ENCODE data around the gene IMPA2.
A peak's percentile ranks its signal among the peaks of the same experiment; 100 is the strongest.

The IMPA2 gene

DNA sequence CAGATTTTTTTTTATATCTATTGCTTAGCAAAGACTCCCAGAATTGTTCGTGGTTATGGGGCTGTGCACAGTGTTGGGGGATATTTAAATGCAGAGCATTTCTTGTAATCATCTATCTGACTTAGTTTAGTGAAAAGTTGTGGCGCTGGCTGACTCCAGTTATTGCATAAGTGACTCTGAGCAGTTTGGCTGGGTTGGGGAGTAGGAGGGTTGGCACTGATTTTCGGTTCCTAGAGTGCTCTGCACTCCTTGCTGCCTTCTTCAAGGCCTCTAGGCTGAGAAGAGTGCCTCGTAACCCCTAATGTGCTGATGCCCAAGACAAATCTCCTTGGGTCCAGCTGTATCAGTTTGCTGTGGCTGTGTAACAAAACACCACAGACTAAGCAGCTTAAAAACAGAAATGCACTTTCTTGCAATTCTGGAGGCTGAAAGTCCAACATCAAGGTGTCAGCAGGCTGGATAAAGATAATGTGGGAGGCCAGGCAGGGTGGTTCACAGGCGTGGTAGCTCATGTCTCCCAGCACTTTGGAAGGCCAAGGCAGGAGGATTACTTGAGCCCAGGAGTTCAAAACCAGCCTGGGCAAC lies 6.5 kb upstream of the IMPA2 start:
- no peak for TF ChIP-seq Cebpa-rat (IDR thresholded peaks at IDR 0.05)
- Histone ChIP-seq H3K36me3 (no peaks in the 10 kb centered on the region), H4K20me1 (no peaks in the 10 kb centered on the region), H3K27me3 (no peaks in the 10 kb centered on the region), H3K4me2 (peak overlapping the region in 2 of 11 experiments; percentile 6 to 52; a peak in 1 of 22 replicates), H3K4me3 (no peak overlapping the region), H3K4me1 (peaks cover 6 to 55% (median 22%) of the 10 kb centered on the region in 10 experiments), H3K9ac (no peak overlapping the region), H3K9me3 (replicated peaks in 1 of 11) (peaks cover 0 to 10% (median 0%) of the 10 kb centered on the region in 11 experiments; a peak in 1 of 22 replicates), H3K27ac (no peak overlapping the region)

DNA sequence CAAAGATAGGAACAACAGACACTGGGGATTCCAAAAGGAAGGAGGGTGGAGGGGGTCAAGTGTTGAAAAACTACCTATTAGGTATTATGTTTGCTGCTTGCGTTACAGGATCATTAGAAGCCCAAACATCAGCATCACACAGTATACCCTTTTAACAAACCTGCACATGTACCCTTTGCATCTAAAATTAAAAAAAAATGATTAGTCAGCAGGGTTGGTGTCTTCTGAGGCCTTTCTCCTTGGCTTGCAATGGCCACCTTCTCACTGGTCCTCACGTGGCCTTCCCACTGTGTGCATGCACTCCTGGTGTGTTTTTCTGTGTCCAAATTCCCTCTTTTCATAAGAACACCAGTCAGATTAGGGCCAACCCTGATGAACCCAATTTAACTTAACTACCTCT lies 5.6 kb upstream of the IMPA2 start:
- Histone ChIP-seq H3K27me3 (no peaks in the 10 kb centered on the region), H3K9me3 (replicated peaks in 1 of 11) (peaks cover 0 to 10% (median 0%) of the 10 kb centered on the region in 11 experiments; a peak in 1 of 22 replicates), H3K9ac (no peak overlapping the region), H3K36me3 (no peaks in the 10 kb centered on the region), H4K20me1 (no peaks in the 10 kb centered on the region), H3K27ac (no peak overlapping the region), H3K4me3 (no peak overlapping the region), H3K4me1 (peaks cover 11 to 60% (median 26%) of the 10 kb centered on the region in 10 experiments), H3K4me2 (no peak overlapping the region)
- no peak for TF ChIP-seq Cebpa-rat (IDR thresholded peaks at IDR 0.05)

DNA sequence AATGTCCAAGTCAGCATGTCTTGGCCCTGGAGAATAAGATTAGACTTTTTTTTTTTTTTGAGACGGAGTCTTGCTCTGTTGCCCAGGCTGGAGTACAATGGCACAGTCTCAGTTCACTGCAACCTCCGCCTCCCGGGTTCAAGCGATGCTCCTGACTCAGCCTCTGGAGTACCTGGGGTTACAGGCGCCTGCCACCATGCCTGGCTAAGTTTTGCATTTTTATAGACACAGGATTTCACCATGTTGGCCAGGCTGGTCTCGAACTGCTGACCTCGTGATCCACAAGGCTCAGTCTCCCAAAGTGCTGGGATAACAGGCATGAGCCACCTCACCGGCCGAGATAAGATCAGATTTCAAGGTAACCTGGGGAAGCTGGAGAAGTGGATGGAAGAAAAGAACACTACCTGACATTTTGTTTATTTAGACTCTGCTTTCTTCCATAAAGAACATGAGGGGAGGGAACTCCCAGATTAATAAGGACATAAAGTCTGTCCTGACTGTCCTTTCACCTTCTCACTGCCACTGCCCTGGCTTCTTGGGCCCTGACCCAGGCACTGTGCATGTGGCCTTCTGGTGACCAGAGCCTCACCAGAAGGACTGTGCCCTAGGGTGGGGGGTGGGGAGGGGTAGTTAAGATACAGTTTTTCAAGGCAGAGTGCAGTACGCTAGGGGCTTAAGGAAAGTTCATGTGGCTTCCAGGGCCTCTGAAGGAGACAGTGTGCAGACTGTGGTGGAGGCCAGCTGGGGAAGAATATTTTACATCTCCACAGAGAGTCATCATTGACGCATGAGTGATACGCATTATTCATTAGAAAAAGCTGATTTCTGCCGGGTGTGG lies 4.8 kb upstream of the IMPA2 start:
- Histone ChIP-seq H3K4me1 (peaks cover 11 to 60% (median 26%) of the 10 kb centered on the region in 10 experiments), H3K4me2 (no peak overlapping the region), H3K36me3 (no peaks in the 10 kb centered on the region), H3K27me3 (no peaks in the 10 kb centered on the region), H3K9me3 (replicated peaks in 1 of 11) (peaks cover 0 to 10% (median 0%) of the 10 kb centered on the region in 11 experiments; a peak in 1 of 22 replicates), H3K4me3 (no peak overlapping the region), H4K20me1 (no peaks in the 10 kb centered on the region), H3K27ac (0 out of 22 replicates have a peak overlapping the region, but pooled peaks of 1 of the 11 experiments have one; percentile 25), H3K9ac (no peak overlapping the region)
- no peak for TF ChIP-seq Cebpa-rat (IDR thresholded peaks at IDR 0.05)

DNA sequence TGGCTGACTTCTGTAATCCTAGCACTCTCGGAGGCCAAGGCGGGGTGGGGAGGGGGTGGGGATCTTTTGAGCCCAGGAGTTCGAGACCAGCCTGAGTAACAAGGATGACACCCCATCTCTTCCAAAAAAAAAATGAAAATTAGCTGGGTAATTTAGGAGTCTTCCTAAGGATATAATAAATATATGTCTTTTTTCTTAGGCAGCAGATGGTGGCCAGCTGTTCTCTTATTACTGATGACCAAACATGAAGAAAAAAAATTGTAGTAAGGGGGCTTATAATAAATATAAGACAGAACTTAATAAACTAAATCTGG lies 4.2 kb upstream of the IMPA2 start:
- no peak overlapping the region for H3K9ac ChIP-seq
- peaks cover 11 to 60% (median 28%) of the 10 kb centered on the region in 10 experiments for H3K4me1 ChIP-seq
- TF ChIP-seq Cebpa-rat (IDR thresholded peaks at IDR 0.05): no peak
- H3K27me3 ChIP-seq: no peaks in the 10 kb centered on the region
- peaks cover 0 to 10% (median 0%) of the 10 kb centered on the region in 11 experiments; a peak in 1 of 22 replicates for H3K9me3 ChIP-seq (replicated peaks in 1 of 11)
- H3K4me3 ChIP-seq: no peak overlapping the region
- no peak overlapping the region for H3K4me2 ChIP-seq
- H3K27ac ChIP-seq: no peak overlapping the region
- H4K20me1 ChIP-seq: no peaks in the 10 kb centered on the region
- no peaks in the 10 kb centered on the region for H3K36me3 ChIP-seq

DNA sequence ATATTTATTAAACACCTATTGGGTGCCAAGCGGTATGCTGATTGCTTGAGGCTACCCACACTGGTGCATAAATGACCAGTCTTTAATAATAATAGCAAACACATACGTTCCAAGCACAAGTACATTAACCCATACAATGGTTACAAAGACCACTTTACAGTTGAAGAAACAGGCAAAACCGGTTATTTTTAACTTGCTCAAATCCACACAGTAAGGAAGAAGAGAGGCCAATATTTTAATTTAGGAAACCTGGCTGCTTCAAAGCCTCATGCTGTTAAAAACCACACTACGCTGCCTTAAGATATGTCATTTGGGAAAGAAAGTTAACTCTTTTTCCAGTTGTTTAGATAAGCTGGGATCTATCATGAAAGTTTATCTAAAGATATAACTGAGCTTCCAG lies 2.4 kb upstream of the IMPA2 start:
- H3K27me3 ChIP-seq: no peaks in the 10 kb centered on the region
- peaks cover 29 to 61% (median 39%) of the 10 kb centered on the region in 10 experiments for H3K4me1 ChIP-seq
- no peak for TF ChIP-seq Cebpa-rat (IDR thresholded peaks at IDR 0.05)
- H3K9me3 ChIP-seq (replicated peaks in 1 of 11): peaks cover 0 to 10% (median 0%) of the 10 kb centered on the region in 11 experiments; a peak in 1 of 22 replicates
- H3K9ac ChIP-seq: no peak overlapping the region; a peak in 1 of 22 replicates
- H3K36me3 ChIP-seq: peaks cover 0 to 3% (median 0%) of the 10 kb centered on the region in 11 experiments; a peak in 2 of 22 replicates
- peak overlapping the region in 3 of 11 experiments; percentile 85 to 99 (median 98); a peak in 6 of 22 replicates for H3K27ac ChIP-seq
- H4K20me1 ChIP-seq: peaks cover 0 to 7% (median 0%) of the 10 kb centered on the region in 11 experiments; a peak in 1 of 22 replicates
- peak overlapping the region in 9 of 11 experiments; percentile 75 to 95 (median 91); a peak in 16 of 22 replicates for H3K4me2 ChIP-seq
- H3K4me3 ChIP-seq: no peak overlapping the region

DNA sequence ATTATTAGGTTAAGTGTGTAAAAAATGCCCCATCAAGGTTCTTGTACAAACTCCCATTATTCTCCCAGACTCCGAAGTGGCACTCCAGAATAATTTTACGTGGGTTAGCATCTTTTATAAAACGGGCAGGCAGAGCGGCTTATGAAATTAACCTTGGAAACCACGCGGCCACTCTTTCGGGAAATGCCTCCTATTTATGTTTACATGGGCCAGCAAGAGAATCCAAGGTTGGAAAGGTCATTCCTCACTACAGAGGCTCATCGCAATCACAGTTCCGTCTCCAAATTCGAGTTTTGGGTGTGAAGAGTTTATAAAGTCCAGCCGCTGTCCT lies 1.2 kb upstream of the IMPA2 start:
- peaks cover 0 to 8% (median 0%) of the 10 kb centered on the region in 11 experiments; a peak in 2 of 22 replicates for H3K36me3 ChIP-seq
- H3K9me3 ChIP-seq (replicated peaks in 1 of 11): peaks cover 0 to 4% (median 0%) of the 10 kb centered on the region in 11 experiments; a peak in 1 of 22 replicates
- H4K20me1 ChIP-seq: peaks cover 0 to 11% (median 0%) of the 10 kb centered on the region in 11 experiments; a peak in 2 of 22 replicates
- H3K4me2 ChIP-seq: peak overlapping the region; percentile 69 to 95 (median 91)
- peaks cover 31 to 65% (median 45%) of the 10 kb centered on the region in 10 experiments for H3K4me1 ChIP-seq
- H3K27me3 ChIP-seq: no peaks in the 10 kb centered on the region
- no peak for TF ChIP-seq Cebpa-rat (IDR thresholded peaks at IDR 0.05)
- H3K27ac ChIP-seq: peak overlapping the region; percentile 62 to 99 (median 95)
- peak overlapping the region; percentile 62 to 91 (median 67) for H3K4me3 ChIP-seq
- peak overlapping the region; percentile 79 to 97 (median 93) for H3K9ac ChIP-seq

DNA sequence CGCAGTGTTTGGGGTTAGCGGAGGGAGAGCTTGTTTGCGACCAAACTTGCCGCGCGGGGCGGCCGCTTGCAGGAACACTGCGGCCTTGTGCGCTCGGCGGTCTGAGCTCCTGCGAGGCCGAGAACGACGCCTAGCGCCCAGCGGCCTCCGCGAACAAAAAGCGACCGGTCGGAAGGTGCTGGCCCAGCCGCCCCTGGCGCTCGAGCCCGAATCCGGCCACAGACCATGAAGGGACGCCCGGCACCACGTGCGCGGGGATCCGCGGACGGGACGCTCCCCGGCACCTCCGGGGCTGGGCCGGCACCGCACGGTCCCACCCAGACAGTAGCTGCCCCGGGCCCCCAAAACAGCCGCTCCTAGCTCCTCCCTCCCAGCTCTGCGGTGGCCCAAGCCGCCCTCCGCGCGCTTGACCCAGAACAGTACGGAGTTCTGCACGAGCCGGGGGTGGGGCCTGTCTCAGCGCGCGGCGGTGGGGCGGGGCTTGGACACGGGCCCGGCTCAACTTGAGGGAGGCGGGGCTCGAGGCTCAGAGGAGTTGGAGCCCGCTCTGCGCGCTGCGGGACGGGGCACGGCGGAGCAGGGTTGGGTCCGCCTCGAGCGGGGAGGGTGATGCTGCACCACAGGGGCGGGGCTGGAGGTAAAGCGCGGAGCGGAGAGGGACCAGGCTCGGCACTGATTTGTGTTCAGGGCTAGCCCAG lies 664 bp upstream of the IMPA2 start:
- peaks cover 0 to 10% (median 0%) of the 10 kb centered on the region in 11 experiments; a peak in 5 of 22 replicates for H3K36me3 ChIP-seq
- H3K4me3 ChIP-seq: peak overlapping the region; percentile 62 to 91 (median 67)
- H4K20me1 ChIP-seq: peaks cover 0 to 11% (median 0%) of the 10 kb centered on the region in 11 experiments; a peak in 2 of 22 replicates
- H3K4me2 ChIP-seq: peak overlapping the region; percentile 69 to 95 (median 91)
- H3K9me3 ChIP-seq (replicated peaks in 1 of 11): 0 out of 22 replicates have a peak, but pooled peaks cover 0 to 4% (median 0%) of the 10 kb centered on the region in 11 experiments
- H3K27ac ChIP-seq: peak overlapping the region; percentile 62 to 99 (median 95)
- no peaks in the 10 kb centered on the region for H3K27me3 ChIP-seq
- peak overlapping the region; percentile 79 to 97 (median 93) for H3K9ac ChIP-seq
- no peak for TF ChIP-seq Cebpa-rat (IDR thresholded peaks at IDR 0.05)
- H3K4me1 ChIP-seq: peaks cover 33 to 70% (median 47%) of the 10 kb centered on the region in 10 experiments

DNA sequence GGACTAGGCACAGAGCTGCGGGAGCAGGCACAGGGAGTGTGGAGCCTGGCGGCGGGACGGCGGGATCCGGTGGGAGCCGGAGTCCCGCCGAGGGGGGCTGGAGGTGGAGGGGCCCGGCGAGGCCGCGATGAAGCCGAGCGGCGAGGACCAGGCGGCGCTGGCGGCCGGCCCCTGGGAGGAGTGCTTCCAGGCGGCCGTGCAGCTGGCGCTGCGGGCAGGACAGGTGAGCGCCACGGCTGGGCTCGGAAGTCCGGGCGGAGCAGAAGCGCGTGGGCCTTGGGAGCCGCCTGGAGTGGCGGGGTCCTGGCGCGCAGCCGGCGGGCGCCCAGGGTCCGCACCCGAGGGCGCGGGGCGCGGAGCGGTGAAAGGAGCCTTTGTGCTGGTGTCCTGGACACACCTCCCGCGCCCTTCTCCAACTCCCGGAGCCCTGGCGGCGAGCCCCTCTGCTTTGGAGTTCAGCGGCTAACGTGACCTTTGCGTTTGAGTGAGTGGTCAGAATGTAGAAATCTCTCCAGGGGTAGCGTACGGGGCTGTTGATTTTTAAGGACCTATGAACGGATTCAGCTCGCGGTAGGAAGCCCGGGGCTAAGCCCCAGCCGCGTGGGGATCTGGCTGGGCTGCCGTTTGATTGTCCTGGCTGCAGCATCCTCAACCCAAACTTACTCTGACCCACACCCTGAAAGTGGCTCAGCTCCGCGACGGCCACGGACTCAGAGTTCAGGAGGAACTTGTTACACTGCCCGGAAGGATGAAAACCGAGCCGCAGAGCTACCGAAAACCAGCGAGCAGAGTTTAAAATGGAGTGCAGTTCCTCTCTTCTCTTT lies 448 bp downstream of the IMPA2 start:
- Histone ChIP-seq H3K27me3 (no peaks in the 10 kb centered on the region), H3K27ac (peak overlapping the region in 10 of 11 experiments; percentile 56 to 93 (median 92); a peak in 21 of 22 replicates), H3K36me3 (peaks cover 0 to 22% (median 0%) of the 10 kb centered on the region in 11 experiments; a peak in 7 of 22 replicates), H3K9ac (peak overlapping the region; percentile 76 to 97 (median 93)), H3K9me3 (replicated peaks in 1 of 11) (0 out of 22 replicates have a peak, but pooled peaks cover 0 to 4% (median 0%) of the 10 kb centered on the region in 11 experiments), H3K4me2 (peak overlapping the region; percentile 84 to 98 (median 96)), H3K4me1 (peaks cover 43 to 77% (median 53%) of the 10 kb centered on the region in 10 experiments), H4K20me1 (peaks cover 0 to 11% (median 0%) of the 10 kb centered on the region in 11 experiments; a peak in 3 of 22 replicates), H3K4me3 (peak overlapping the region; percentile 77 to 97 (median 92))
- no peak for TF ChIP-seq Cebpa-rat (IDR thresholded peaks at IDR 0.05)
